ENCODE results near the gene NPL.

DNA sequence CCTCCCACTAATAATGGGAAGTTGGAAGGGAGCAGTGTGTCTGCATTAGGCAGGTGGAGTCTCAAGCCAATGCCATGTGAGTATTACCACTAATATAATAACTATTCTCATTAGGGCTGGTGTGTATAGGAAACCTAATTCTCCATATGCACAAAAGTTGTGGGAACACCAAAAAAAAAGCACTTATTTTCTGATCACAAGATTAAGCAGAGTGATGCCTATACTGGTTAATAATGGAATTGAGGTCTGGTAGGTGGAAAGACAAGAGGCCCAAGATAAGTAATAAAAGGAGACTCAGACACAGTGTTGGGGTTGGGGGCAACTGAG lies 7.0 kb upstream of the NPL start:
- TF ChIP-seq, protein P1, sequence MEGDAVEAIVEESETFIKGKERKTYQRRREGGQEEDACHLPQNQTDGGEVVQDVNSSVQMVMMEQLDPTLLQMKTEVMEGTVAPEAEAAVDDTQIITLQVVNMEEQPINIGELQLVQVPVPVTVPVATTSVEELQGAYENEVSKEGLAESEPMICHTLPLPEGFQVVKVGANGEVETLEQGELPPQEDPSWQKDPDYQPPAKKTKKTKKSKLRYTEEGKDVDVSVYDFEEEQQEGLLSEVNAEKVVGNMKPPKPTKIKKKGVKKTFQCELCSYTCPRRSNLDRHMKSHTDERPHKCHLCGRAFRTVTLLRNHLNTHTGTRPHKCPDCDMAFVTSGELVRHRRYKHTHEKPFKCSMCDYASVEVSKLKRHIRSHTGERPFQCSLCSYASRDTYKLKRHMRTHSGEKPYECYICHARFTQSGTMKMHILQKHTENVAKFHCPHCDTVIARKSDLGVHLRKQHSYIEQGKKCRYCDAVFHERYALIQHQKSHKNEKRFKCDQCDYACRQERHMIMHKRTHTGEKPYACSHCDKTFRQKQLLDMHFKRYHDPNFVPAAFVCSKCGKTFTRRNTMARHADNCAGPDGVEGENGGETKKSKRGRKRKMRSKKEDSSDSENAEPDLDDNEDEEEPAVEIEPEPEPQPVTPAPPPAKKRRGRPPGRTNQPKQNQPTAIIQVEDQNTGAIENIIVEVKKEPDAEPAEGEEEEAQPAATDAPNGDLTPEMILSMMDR (IDR thresholded peaks at IDR 0.05), result peak in 1 of 3 experiments; percentile 0
- TF ChIP-seq POLR2A (IDR thresholded peaks at IDR 0.05; ENCODE audit: low read depth), result no peak
